Lower lobe of right lung (tissue), 2 donors: Measurements from ENCODE around the gene RCOR1. TPM values are rescaled to one million over a fixed set of nuclear protein-coding genes. Genes with fewer than 3 reads are reported as not detected.

Experiments
- ATAC-seq, 2 donors: fragments of 200-7000 bp; cut with Tn5 transposase; one replicate each; pipeline ENCODE4 v1.9.1; 2020 to 2022; ENCODE audit warnings: mild to moderate bottlenecking in 2 of 2, moderate library complexity in 2 of 2
- DNase-seq: peaks from one replicate; pipeline ENCODE4 v3.0.0-alpha.2; 2020
- H3K27ac ChIP-seq: fragments of 200-600 bp; one replicate; pipeline ENCODE4 v1.8.0; 2022
- H3K27me3 ChIP-seq: fragments of 200-600 bp; one replicate; pipeline ENCODE4 v1.8.0; 2022; ENCODE audit warnings: low read depth
- H3K36me3 ChIP-seq: fragments of 200-600 bp; one replicate; pipeline ENCODE4 v1.8.0; 2022; ENCODE audit warnings: mild to moderate bottlenecking
- H3K4me1 ChIP-seq: fragments of 200-600 bp; one replicate; pipeline ENCODE4 v1.8.0; 2022
- H3K4me3 ChIP-seq: fragments of 200-600 bp; one replicate; pipeline ENCODE4 v1.8.0; 2022; ENCODE audit warnings: mild to moderate bottlenecking
- H3K9me3 ChIP-seq: fragments of 200-600 bp; one replicate; pipeline ENCODE4 v1.8.0; 2022
- intact Hi-C: fragments of 100-400 bp; cut with DNase I; formaldehyde crosslinking; loops from one replicate; pipeline ENCODE4 v1.11.0; 2022
- total RNA-seq: library from RNA; stranded (reverse); fragmentation: NEBNext Ultra II Directional; extraction: Animal tissue kit (Norgen Biotek cat#: 25700); gene quantifications from one replicate; pipeline ENCODE4 v1.2.1, GENCODE V29; 2021
- TF ChIP-seq, protein P1 (sequence below): fragments of 200-600 bp; IDR thresholded peaks from one replicate; pipeline ENCODE4 v1.8.0; 2022; ENCODE audit warnings: antibody characterized with exemption, mild to moderate bottlenecking
- donor health status: DM: no; HTN: yes; CAD: no; lungs with severe emphysema.

Gene RCOR1
- total RNA-seq, 1 donor from 2014 or later, result 53.6 TPM

DNA sequence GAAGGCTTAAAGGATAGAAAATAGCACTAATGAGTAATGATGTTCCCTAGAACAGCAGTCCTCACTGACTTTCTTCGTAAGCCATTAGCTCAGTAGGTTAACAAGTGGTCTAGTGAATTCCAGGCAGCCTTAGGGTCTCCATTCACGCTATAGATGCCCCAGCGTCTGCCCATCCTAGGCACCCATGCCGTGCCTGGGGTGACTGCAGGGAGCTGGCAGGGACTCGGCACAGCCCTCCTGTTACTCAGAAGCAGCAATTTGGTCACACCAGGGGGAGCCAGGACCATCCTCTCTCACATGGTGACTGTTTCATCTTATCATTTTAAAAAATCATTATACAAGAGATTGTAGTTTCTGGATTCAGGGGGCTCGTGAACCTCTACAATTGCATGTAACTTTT is 118.8 kb downstream of the RCOR1 start:
- peaks cover 68% of the 10 kb centered on the region for H3K36me3 ChIP-seq
- intact Hi-C loops, result no loop called here
- DNase-seq, result no peak
- TF ChIP-seq, protein P1, sequence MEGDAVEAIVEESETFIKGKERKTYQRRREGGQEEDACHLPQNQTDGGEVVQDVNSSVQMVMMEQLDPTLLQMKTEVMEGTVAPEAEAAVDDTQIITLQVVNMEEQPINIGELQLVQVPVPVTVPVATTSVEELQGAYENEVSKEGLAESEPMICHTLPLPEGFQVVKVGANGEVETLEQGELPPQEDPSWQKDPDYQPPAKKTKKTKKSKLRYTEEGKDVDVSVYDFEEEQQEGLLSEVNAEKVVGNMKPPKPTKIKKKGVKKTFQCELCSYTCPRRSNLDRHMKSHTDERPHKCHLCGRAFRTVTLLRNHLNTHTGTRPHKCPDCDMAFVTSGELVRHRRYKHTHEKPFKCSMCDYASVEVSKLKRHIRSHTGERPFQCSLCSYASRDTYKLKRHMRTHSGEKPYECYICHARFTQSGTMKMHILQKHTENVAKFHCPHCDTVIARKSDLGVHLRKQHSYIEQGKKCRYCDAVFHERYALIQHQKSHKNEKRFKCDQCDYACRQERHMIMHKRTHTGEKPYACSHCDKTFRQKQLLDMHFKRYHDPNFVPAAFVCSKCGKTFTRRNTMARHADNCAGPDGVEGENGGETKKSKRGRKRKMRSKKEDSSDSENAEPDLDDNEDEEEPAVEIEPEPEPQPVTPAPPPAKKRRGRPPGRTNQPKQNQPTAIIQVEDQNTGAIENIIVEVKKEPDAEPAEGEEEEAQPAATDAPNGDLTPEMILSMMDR, result no peak
- peaks cover 3% of the 10 kb centered on the region for H3K9me3 ChIP-seq
- no peaks in the 10 kb centered on the region for H3K27me3 ChIP-seq
- H3K4me1 ChIP-seq, result no peaks in the 10 kb centered on the region
- no peak overlapping the region for H3K27ac ChIP-seq
- no peak for ATAC-seq
- no peak overlapping the region for H3K4me3 ChIP-seq

DNA sequence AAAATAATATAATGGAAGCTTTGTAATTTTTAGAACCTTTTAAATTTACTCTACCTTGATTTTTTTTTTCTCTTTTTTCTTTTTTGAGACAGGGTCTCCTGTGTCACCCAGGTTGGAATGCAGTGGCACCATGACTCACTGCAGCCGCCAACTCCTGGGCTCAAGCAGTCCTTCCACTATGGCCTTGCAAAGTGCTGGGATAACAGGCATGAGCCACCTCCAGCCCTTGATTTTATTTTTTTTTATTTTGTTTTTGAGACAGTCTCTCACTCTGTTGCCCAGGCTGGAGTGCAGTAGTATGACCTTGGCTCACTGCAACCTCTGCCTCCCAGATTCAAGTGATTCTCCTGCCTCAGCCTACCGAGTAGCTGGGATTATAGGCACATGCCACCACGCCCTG is 119.5 kb downstream of the RCOR1 start:
- no peak overlapping the region for H3K4me3 ChIP-seq
- TF ChIP-seq, protein P1, result no peak
- no peak overlapping the region for H3K27ac ChIP-seq
- no peak for DNase-seq
- peaks cover 71% of the 10 kb centered on the region for H3K36me3 ChIP-seq
- intact Hi-C loops, result no loop called here
- H3K9me3 ChIP-seq, result no peaks in the 10 kb centered on the region
- no peaks in the 10 kb centered on the region for H3K4me1 ChIP-seq
- ATAC-seq, result no peak
- no peaks in the 10 kb centered on the region for H3K27me3 ChIP-seq

DNA sequence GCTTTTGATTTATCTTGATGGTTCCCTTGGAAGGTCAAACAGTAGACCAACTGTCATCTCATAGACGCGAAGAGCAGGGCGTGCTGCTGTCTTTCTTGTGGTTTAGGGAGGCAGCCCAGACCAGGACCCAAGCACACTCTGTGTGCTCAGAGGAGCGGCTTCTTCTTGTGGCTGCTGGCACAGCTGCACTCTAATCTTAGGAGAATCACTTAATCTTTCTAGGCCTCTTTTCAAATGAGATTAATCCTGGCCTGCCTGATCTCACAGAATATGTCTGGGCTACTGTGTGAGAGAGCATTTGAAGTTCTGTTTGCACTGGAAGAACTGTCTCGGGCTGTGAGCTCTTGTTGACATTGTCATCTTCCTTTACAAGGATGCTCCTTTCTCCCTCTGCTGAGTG is 124.8 kb downstream of the RCOR1 start:
- Histone ChIP-seq H3K36me3 (peaks cover 56% of the 10 kb centered on the region), H3K9me3 (no peaks in the 10 kb centered on the region), H3K4me3 (no peak overlapping the region), H3K4me1 (no peaks in the 10 kb centered on the region), H3K27ac (no peak overlapping the region), H3K27me3 (no peaks in the 10 kb centered on the region)
- TF ChIP-seq, protein P1, result no peak
- ATAC-seq, result no peak
- intact Hi-C loops, result no loop called here
- DNase-seq, result no peak

DNA sequence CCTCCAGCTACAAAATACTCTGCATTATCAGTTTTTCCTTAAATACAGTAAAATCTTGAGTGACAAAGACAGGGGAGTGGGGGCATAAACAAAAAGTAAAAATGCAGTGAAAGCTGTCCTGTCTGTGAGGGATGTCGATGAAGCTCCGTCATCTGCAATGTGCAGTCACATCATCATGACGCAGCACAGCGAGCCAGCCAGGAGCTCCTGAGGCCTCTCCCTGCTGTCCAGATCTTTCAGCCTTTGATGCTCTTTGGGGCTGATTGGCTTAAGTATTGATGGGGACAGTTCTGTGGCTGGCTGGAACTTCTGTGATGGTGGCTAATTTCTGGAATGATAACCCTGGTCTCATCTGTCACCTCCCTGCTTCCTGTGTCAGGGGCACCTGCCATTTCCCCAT is 130.2 kb downstream of the RCOR1 start:
- ATAC-seq, result no peak
- Histone ChIP-seq H3K36me3 (peaks cover 85% of the 10 kb centered on the region), H3K4me3 (no peak overlapping the region), H3K27me3 (no peaks in the 10 kb centered on the region), H3K4me1 (no peaks in the 10 kb centered on the region), H3K9me3 (no peaks in the 10 kb centered on the region), H3K27ac (no peak overlapping the region)
- intact Hi-C loops, result no loop called here
- TF ChIP-seq, protein P1, result no peak
- DNase-seq, result no peak

DNA sequence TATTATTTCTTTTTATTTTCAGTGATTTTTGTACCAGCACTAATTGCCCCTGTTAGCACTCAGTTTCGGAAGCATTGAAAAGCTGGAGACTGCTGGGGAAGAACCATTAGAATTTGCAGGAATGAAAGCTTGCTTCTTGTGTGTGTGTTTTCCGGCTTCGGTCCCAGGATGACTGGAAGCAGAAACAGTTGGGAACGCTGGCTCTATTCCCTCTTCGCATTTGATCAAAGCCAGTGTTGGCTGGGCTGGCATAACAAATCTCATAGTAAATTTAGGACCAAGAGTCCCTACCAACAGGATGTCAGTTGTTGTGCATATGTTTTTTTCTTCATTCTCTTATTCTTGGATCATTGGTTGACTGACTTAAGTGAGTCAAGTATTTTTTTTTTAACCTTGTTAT is 131.2 kb downstream of the RCOR1 start:
- TF ChIP-seq, protein P1, result no peak
- Histone ChIP-seq H3K9me3 (no peaks in the 10 kb centered on the region), H3K4me3 (no peak overlapping the region), H3K4me1 (no peaks in the 10 kb centered on the region), H3K36me3 (peaks cover 86% of the 10 kb centered on the region), H3K27ac (no peak overlapping the region), H3K27me3 (no peaks in the 10 kb centered on the region)
- intact Hi-C loops, result no loop called here
- ATAC-seq (no peak), DNase-seq (no peak)
